ENCODE data around the gene IRF4.

- TF ChIP-seq CTCF (conservative IDR thresholded peaks at IDR 0.05; ENCODE audit: low read length) (no peak), EZH2phosphoT487 (IDR thresholded peaks at IDR 0.05; ENCODE audit: borderline replicate concordance, low read depth, low read length) (no peak)
These were observed 30.7 kb upstream of the IRF4 start for GRCh38 chr6:360764-361373.

All from OCI-LY7 (cell line).